GM19099 (cell line): ENCODE measurements around the gene DZANK1.

Experiments
- POLR2A ChIP-seq: IDR thresholded peaks from 3 replicates; pipeline ENCODE4 v1.6.1; 2011; ENCODE audit warnings: low read depth; ENCODE audit not compliant: insufficient read length; ENCODE audit errors: extremely low read depth

The DZANK1 gene

GRCh38 chr20:18404172-18404571 lies 62.7 kb downstream of the DZANK1 start:
- TF ChIP-seq POLR2A: no peak

GRCh38 chr20:18403269-18403668 lies 63.6 kb downstream of the DZANK1 start:
- no peak for TF ChIP-seq POLR2A

- no peak for TF ChIP-seq POLR2A
Observed at GRCh38 chr20:18401305-18401704, 65.5 kb downstream of the DZANK1 start.

- TF ChIP-seq POLR2A: no peak
Observed at GRCh38 chr20:18400460-18400859, 66.4 kb downstream of the DZANK1 start.

DNA sequence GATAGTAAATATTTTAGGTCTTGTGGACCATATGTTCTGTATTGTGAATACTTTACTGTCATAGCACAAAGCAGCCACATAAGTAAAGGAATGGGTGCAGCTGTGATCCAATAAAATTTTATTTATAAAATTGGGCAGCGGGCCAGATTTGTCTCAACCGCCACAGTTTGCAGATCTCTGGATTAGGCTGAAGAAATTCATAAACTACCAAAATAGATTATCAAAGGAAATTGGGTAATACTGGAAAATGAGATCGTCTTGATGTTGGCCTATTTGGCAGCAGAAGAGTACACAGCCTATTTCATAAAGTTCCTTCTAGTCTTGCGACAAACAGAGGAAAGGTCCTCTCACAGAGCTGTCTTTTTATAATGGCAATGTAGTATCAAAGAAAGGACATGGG lies 69.8 kb downstream of the DZANK1 start:
- no peak for TF ChIP-seq POLR2A

- no peak for TF ChIP-seq POLR2A
Observed at GRCh38 chr20:18395544-18395943, 71.3 kb downstream of the DZANK1 start.

GRCh38 chr20:18394363-18394762 lies 72.5 kb downstream of the DZANK1 start:
- no peak for TF ChIP-seq POLR2A

DNA sequence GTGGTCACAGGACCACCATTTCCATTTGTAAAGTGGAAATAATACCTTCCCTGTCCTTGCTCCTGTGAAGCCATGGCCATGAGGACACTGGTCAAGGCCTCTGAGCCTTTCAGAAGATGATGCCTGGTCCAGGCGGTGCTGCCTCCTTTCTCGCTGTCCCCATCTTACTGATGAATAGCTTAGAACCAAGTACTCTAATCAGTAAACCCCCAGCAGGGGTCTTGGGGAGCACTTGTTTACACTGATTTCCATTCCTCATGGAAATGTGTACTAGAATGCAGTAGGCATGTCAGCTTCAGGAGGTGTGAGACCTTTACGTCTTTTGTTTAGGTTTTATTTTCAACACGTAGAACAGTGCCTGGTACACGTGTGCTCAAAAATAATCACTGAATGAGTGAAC lies 75.1 kb downstream of the DZANK1 start:
- TF ChIP-seq POLR2A: no peak

DNA sequence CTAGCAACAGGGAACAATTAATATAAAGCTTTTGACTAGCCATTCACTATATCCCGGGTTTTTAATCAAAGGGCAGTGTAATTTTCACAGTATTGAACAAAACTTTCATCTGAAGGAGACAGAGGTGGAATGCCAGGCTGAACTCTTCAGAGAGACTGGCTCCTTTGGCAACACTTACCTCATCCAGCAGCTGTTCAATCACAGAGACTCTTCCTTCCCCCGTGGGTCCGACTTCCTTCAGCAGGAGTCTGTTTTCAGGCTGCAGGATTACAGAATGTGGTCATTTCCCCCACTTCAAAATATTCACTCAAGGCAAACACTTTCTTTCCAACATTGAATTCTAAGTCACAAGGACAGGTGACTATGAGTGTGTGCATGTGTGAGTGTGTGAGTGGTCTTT lies 76.6 kb downstream of the DZANK1 start:
- no peak for TF ChIP-seq POLR2A

- no peak for TF ChIP-seq POLR2A
Observed at GRCh38 chr20:18388860-18389259, 78.0 kb downstream of the DZANK1 start.

DNA sequence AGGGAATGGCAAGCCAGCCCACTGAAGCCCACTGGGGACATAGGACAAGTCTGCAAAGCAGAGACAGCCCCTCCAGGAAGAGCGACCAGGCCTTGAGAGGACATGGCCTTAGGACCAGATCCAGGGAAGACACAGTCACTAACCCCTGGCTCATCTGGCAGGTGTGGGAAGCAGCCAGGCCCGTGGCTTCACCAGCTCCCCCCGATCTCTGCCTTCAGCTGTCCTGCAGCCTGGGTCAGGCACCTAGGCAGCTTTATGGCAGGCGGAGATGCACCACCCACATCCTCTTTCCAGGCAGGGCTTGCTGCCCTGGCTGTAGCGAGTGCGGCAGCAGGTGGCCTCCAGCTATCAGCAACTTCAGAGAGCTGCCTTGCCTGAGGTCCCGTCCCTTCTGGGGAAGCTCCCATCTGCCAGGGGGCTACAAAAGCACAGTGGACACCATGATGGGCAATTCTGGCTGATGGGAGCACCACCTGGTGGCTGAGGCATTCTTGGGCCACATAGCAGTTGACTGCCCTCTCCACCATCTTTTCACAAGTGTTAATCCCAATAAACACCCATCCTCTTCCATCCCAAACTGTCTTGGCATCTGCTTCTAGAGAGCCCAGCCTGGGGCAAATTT lies 85.8 kb downstream of the DZANK1 start:
- TF ChIP-seq POLR2A: no peak

- TF ChIP-seq POLR2A: no peak
Observed at GRCh38 chr20:18377896-18378481, 88.8 kb downstream of the DZANK1 start.

DNA sequence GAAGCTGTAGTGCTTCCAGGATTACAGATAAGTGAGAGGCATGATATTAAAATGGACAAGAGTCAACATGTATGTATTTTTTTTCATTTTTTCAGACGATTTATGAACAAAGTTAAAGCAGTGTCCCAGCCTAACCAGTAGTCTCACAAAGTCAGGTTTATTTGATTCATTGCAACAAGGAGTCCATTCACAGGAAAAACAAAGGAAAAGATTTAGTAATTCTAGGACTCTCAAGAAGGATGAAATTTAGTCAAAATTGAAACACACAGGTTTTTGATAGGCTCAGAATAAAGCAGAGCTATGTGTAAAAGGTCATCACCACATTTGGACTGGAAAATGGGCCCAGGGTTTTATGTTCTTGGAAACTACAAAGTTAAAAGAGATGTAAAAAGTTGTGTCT lies 94.5 kb downstream of the DZANK1 start:
- no peak for TF ChIP-seq POLR2A

GRCh38 chr20:18364768-18365167 lies 102.1 kb downstream of the DZANK1 start:
- no peak for TF ChIP-seq POLR2A

DNA sequence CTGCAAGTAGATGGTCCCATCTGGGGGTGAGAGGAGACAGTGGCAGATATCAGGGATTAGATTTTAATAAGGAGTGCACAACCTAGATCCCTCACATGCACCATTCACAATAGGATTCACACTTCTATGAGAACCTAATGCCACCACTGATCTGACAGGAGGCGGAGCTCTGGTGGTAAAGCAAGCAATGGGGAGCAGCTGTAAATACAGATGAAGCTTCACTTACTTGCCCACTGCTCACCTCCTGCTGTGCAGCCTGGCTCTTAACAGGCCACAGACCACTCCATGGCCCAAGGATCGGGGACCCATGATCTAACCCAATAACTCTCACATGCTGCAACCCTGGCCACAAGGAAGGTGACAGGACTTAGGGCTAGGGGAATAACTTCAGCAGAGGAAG lies 103.1 kb downstream of the DZANK1 start:
- TF ChIP-seq POLR2A: no peak

DNA sequence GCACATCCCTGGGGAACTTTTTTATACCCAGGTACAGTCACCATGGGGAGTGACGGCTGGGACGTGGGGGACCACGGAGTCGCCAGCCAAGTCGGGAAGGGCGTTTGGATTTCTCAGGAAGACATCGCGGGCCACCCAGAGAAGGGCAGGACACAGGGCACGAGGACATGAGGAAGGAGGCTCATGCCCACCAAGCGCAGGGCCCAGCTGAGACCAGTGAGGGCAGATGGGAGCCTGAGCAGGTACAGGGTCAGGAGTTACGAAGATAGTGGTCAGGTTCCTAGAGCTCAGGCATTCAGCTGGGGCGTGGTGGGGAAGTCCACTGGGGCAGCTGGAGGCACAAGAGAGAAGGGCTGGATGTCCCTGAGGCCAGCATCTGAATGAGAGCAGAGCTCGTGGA lies 103.9 kb downstream of the DZANK1 start:
- no peak for TF ChIP-seq POLR2A

DNA sequence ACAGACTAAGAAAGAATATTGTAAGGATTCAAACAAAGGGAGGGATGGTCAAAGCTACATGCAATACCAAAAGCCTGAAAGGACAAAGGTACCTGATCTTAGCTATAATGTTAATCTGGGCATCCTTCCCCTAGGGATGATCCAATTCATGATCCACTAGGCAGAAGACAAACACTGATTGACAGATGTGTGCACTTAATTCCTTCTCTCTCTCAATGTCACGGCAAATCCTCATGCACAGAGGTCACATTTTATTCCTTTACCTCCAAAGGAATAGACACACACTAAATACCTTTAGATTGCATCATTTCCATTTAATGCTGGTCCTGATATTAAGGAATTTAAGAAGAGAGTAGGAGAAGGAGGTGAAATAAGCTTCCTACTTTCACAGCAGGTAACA lies 105.2 kb downstream of the DZANK1 start:
- TF ChIP-seq POLR2A: no peak
